ENCODE measurements around the gene DEF6. TPM values are rescaled to one million over a fixed set of nuclear protein-coding genes. Genes with fewer than 3 reads are reported as not detected.

The DEF6 gene
- total RNA-seq, 2 donors from 2014 or later, result 6.3 to 6.8 TPM

- Mint-ChIP-seq H3K36me3 (ENCODE audit: low read depth) (peaks cover 49% of the 10 kb centered on the region), H3K9me3 (no peaks in the 10 kb centered on the region), H3K27ac (no peak overlapping the region), H3K4me1 (no peaks in the 10 kb centered on the region), H3K4me3 (no peak overlapping the region), H3K27me3 (ENCODE audit: insufficient read depth) (no peaks in the 10 kb centered on the region)
- Histone ChIP-seq H3K9ac (ENCODE audit: extremely low read depth, low read length, poor library complexity, severe bottlenecking) (no peak overlapping the region), H3K4me3 (ENCODE audit: low read length) (no peak overlapping the region), H3K4me1 (ENCODE audit: control insufficient read depth, insufficient read depth, low read length) (no peaks in the 10 kb centered on the region), H3K27ac (ENCODE audit: low read depth, low read length) (no peak overlapping the region), H3K27me3 (ENCODE audit: control insufficient read depth, insufficient read depth, low read length, poor library complexity, severe bottlenecking) (no peaks in the 10 kb centered on the region), H3K36me3 (ENCODE audit: control insufficient read depth, insufficient read depth, low read length) (peaks cover 36% of the 10 kb centered on the region), H3K9me3 (ENCODE audit: control insufficient read depth, low read length) (no peaks in the 10 kb centered on the region)
- WGBS, 2 experiments (ENCODE audit: insufficient coverage in 1 of 2, insufficient read length in 1 of 2), result 76 to 83% methylated on average over 1 to 2 of the region's 2 CpGs
- no peak for TF ChIP-seq CTCF (conservative IDR thresholded peaks at IDR 0.05)
- DNase-seq, result no peak
These were observed 15.1 kb upstream of the DEF6 start for GRCh38 chr6:35282472-35282871.

DNA sequence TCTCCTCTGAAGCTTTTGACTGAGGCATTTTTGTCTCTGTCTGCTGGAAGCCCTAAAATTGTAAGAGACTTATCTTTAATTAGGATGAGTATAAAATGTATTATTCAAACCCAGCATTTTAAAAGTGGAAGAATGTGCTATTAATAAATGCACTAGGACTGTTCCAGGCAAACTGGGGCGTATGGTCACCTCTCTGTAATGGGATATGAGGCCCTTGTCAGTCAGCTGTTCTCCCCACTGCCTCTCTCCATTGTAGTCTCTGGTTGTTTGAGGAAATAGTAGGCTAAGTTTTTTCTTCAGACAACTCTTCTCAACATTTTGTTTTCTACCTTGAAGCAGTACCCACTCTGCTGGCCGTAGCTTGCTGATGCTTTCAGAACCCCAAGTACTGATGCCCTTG lies 14.3 kb upstream of the DEF6 start:
- no peak overlapping the region for H3K4me3 Mint-ChIP-seq
- H3K4me3 ChIP-seq (ENCODE audit: low read length), result no peak overlapping the region
- H3K4me1 ChIP-seq (ENCODE audit: control insufficient read depth, insufficient read depth, low read length), result no peaks in the 10 kb centered on the region
- no peaks in the 10 kb centered on the region for H3K27me3 Mint-ChIP-seq (ENCODE audit: insufficient read depth)
- H3K27ac Mint-ChIP-seq, result no peak overlapping the region
- H3K4me1 Mint-ChIP-seq, result no peaks in the 10 kb centered on the region
- no peak overlapping the region for H3K9ac ChIP-seq (ENCODE audit: extremely low read depth, low read length, poor library complexity, severe bottlenecking)
- H3K36me3 ChIP-seq (ENCODE audit: control insufficient read depth, insufficient read depth, low read length), result peaks cover 42% of the 10 kb centered on the region
- H3K9me3 ChIP-seq (ENCODE audit: control insufficient read depth, low read length), result no peaks in the 10 kb centered on the region
- no peak overlapping the region for H3K27ac ChIP-seq (ENCODE audit: low read depth, low read length)
- 78% methylated on average over 2 of the region's 2 CpGs; no CpG with 5 or more reads in 1 of the 2 experiments for WGBS, 2 experiments (ENCODE audit: insufficient coverage in 1 of 2, insufficient read length in 1 of 2)
- H3K27me3 ChIP-seq (ENCODE audit: control insufficient read depth, insufficient read depth, low read length, poor library complexity, severe bottlenecking), result no peaks in the 10 kb centered on the region
- no peak for DNase-seq
- peaks cover 58% of the 10 kb centered on the region for H3K36me3 Mint-ChIP-seq (ENCODE audit: low read depth)
- TF ChIP-seq CTCF (conservative IDR thresholded peaks at IDR 0.05), result no peak
- H3K9me3 Mint-ChIP-seq, result no peaks in the 10 kb centered on the region

- H3K9me3 ChIP-seq (ENCODE audit: control insufficient read depth, low read length), result no peaks in the 10 kb centered on the region
- no peak overlapping the region for H3K9ac ChIP-seq (ENCODE audit: extremely low read depth, low read length, poor library complexity, severe bottlenecking)
- TF ChIP-seq CTCF (conservative IDR thresholded peaks at IDR 0.05), result no peak
- H3K27ac Mint-ChIP-seq, result no peak overlapping the region
- H3K4me1 ChIP-seq (ENCODE audit: control insufficient read depth, insufficient read depth, low read length), result no peaks in the 10 kb centered on the region
- no peak overlapping the region for H3K4me3 ChIP-seq (ENCODE audit: low read length)
- H3K9me3 Mint-ChIP-seq, result no peaks in the 10 kb centered on the region
- H3K36me3 ChIP-seq (ENCODE audit: control insufficient read depth, insufficient read depth, low read length), result peaks cover 45% of the 10 kb centered on the region
- no peaks in the 10 kb centered on the region for H3K27me3 Mint-ChIP-seq (ENCODE audit: insufficient read depth)
- no peak overlapping the region for H3K27ac ChIP-seq (ENCODE audit: low read depth, low read length)
- H3K27me3 ChIP-seq (ENCODE audit: control insufficient read depth, insufficient read depth, low read length, poor library complexity, severe bottlenecking), result no peaks in the 10 kb centered on the region
- H3K4me1 Mint-ChIP-seq, result no peaks in the 10 kb centered on the region
- DNase-seq, result no peak
- 92 to 94% methylated on average over 9 to 12 of the region's 12 CpGs for WGBS, 2 experiments (ENCODE audit: insufficient coverage in 1 of 2, insufficient read length in 1 of 2)
- H3K36me3 Mint-ChIP-seq (ENCODE audit: low read depth), result peaks cover 69% of the 10 kb centered on the region
- H3K4me3 Mint-ChIP-seq, result no peak overlapping the region
These were observed 9.8 kb upstream of the DEF6 start for GRCh38 chr6:35287671-35288396.
